ENCODE results near the gene PGK2. TPM values are rescaled to one million over a fixed set of nuclear protein-coding genes. Genes with fewer than 3 reads are reported as not detected.
"Not testable (repeated sequence)": the region's sequence is repeated elsewhere in the genome, so short reads cannot be mapped to it uniquely, and the experiment has no call there.

Gene PGK2
- total RNA-seq = not detected

GRCh38 chr6:49787176-49787575, at the start of gene PGK2:
Gene PGK2 (minus strand): TSS chr6:49787285. CDS start chr6:49787187, 98 bp downstream.
- no peak for DNase-seq

- no peak for DNase-seq
Measured at GRCh38 chr6:49835140-49835539, 48.1 kb upstream of the PGK2 start.

- no peak for DNase-seq
Measured at GRCh38 chr6:49833386-49833785, 46.3 kb upstream of the PGK2 start.

GRCh38 chr6:49826743-49827406, 39.8 kb upstream of the PGK2 start:
- DNase-seq = no peak

- DNase-seq = no peak
Measured at GRCh38 chr6:49815166-49815565, 28.1 kb upstream of the PGK2 start.

- no peak for DNase-seq
Measured at GRCh38 chr6:49813248-49813647, 26.2 kb upstream of the PGK2 start.

GRCh38 chr6:49806145-49806544, 19.1 kb upstream of the PGK2 start:
- DNase-seq = no peak

- no peak for DNase-seq
Measured at GRCh38 chr6:49805246-49805645, 18.2 kb upstream of the PGK2 start.

GRCh38 chr6:49801525-49801924, 14.4 kb upstream of the PGK2 start:
- DNase-seq = no peak

- no peak for DNase-seq
Measured at GRCh38 chr6:49799090-49799489, 12.0 kb upstream of the PGK2 start.

- not testable (repeated sequence) for DNase-seq
Measured at GRCh38 chr6:49796842-49797455, 9.9 kb upstream of the PGK2 start.

- DNase-seq = no peak
Measured at GRCh38 chr6:49790341-49790740, 3.3 kb upstream of the PGK2 start.

- DNase-seq = no peak
Measured at GRCh38 chr6:49784272-49784671, 2.8 kb downstream of the PGK2 start.

GRCh38 chr6:49782725-49783124, 4.4 kb downstream of the PGK2 start:
- no peak for DNase-seq

GRCh38 chr6:49782293-49782692, 4.8 kb downstream of the PGK2 start:
- no peak for DNase-seq

- DNase-seq = no peak
Measured at GRCh38 chr6:49776444-49776843, 10.6 kb downstream of the PGK2 start.

- no peak for DNase-seq
Measured at GRCh38 chr6:49775043-49775442, 12.0 kb downstream of the PGK2 start.

- DNase-seq = no peak
Measured at GRCh38 chr6:49772285-49772684, 14.8 kb downstream of the PGK2 start.

- no peak for DNase-seq
Measured at GRCh38 chr6:49766762-49767161, 20.3 kb downstream of the PGK2 start.

- no peak for DNase-seq
Measured at GRCh38 chr6:49764571-49765236, 22.4 kb downstream of the PGK2 start.

- no peak for DNase-seq
Measured at GRCh38 chr6:49744259-49744658, 42.8 kb downstream of the PGK2 start, which contains the start of gene CRISP3. Gene CRISP3 (minus strand): TSS chr6:49744388. CDS start chr6:49744367, 21 bp downstream.

- no peak for DNase-seq
Measured at GRCh38 chr6:49743429-49743828, 43.7 kb downstream of the PGK2 start.

GRCh38 chr6:49739423-49739822, 47.7 kb downstream of the PGK2 start:
- DNase-seq = no peak
